Endometrial microvascular endothelial cells (primary cell): ENCODE results near the gene PLEKHA6. TPM values are rescaled to one million over a fixed set of nuclear protein-coding genes. Genes with fewer than 3 reads are reported as not detected.

Experiments used
- in situ Hi-C: cut with HindIII; loops from 2 replicates; pipeline ENCODE4 v1.10.0; 2017; ENCODE audit warnings: low sequenced_read_pairs, low pct_unique_long_range_greater_than_20kb; ENCODE audit errors: inconsistent ontology term
- total RNA-seq: library from RNA; depleted of rRNA; stranded (reverse); fragments of >200 nt; gene quantifications from one replicate; pipeline ENCODE4 v1.2.3, GENCODE V29; 2015; ENCODE audit errors: inconsistent ontology term

PLEKHA6 gene, protein sequence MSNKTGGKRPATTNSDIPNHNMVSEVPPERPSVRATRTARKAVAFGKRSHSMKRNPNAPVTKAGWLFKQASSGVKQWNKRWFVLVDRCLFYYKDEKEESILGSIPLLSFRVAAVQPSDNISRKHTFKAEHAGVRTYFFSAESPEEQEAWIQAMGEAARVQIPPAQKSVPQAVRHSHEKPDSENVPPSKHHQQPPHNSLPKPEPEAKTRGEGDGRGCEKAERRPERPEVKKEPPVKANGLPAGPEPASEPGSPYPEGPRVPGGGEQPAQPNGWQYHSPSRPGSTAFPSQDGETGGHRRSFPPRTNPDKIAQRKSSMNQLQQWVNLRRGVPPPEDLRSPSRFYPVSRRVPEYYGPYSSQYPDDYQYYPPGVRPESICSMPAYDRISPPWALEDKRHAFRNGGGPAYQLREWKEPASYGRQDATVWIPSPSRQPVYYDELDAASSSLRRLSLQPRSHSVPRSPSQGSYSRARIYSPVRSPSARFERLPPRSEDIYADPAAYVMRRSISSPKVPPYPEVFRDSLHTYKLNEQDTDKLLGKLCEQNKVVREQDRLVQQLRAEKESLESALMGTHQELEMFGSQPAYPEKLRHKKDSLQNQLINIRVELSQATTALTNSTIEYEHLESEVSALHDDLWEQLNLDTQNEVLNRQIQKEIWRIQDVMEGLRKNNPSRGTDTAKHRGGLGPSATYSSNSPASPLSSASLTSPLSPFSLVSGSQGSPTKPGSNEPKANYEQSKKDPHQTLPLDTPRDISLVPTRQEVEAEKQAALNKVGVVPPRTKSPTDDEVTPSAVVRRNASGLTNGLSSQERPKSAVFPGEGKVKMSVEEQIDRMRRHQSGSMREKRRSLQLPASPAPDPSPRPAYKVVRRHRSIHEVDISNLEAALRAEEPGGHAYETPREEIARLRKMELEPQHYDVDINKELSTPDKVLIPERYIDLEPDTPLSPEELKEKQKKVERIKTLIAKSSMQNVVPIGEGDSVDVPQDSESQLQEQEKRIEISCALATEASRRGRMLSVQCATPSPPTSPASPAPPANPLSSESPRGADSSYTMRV
- total RNA-seq: 2.2 TPM

GRCh38 chr1:204359474-204360255 lies at the start of gene PLEKHA6:
TSS of gene PLEKHA6 (minus strand) at chr1:204359929. CDS start at chr1:204273727, 86,202 bp downstream.
- in situ Hi-C loops: no loop called here

- in situ Hi-C loops: no loop called here
These were observed 49.4 kb upstream of the PLEKHA6 start for GRCh38 chr1:204409123-204409522.

DNA sequence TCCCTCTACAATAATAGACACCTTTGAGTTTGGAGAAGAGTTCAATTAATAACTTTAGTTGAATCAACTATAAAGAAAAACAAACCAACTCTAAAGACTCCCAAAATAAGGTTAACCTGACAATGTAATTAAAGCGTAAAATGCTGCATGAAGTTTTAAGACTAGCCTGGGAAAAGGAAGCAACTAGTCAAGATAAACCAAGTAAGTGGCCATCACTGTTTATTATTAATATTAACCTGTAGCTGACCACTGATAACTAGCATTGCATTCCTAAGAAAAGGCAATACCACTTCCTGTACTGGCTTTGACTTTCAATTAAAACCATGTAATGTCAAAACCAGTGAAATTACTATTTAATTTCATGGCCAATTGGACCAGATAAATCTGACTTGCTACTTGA lies 48.9 kb upstream of the PLEKHA6 start:
- in situ Hi-C loops: no loop called here

GRCh38 chr1:204408074-204408507 lies 48.4 kb upstream of the PLEKHA6 start:
- in situ Hi-C loops: no loop called here

DNA sequence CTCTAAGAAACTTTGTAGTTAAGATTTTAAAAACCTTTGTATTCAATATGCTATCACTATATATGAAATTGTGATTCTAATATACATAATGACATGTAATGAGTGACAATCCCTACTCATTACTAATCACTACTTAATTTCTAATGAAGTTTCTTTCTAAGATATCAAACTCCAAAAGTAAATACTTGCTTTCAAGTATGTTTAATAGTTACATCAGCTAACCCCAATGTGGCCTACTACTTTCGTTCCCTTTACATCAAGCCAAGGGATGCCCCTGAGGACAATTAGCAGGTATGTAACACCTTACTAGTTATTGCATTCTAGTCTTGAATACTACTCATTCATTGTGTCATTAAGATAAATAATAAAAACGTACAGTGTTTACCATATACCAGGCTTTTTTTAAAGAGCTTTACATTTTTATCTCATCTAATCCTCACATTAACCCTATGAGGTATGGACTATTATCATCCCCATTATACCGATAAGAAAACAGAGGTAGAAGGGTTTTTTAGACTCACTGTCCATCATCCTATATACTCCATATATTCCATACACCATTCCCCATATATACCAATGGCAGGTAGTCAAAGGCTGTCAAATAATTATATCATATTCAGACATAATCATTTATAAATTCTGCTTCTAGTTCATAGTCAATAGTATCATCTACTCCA lies 47.7 kb upstream of the PLEKHA6 start:
- in situ Hi-C loops: no loop called here

- in situ Hi-C loops: no loop called here
These were observed 46.9 kb upstream of the PLEKHA6 start for GRCh38 chr1:204406621-204407020.

DNA sequence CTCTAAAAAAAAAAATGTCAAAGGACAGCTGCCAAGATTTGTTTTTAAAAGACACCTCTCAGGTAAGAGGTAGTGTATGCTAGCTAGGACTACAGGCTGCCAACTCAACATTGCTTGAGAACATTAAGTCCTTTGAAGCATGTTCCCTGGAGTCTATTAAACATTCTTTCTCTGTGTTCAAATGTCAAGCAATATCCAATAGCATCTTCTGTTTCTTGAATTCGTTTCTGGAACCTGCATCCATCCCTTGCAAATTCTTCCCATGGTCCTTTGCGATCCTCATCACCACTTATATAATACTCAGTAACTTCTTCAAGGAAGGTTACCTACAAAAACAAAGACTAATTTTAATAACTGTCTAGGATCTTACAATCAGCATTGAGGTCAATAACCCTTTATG lies 46.3 kb upstream of the PLEKHA6 start:
- in situ Hi-C loops: no loop called here

DNA sequence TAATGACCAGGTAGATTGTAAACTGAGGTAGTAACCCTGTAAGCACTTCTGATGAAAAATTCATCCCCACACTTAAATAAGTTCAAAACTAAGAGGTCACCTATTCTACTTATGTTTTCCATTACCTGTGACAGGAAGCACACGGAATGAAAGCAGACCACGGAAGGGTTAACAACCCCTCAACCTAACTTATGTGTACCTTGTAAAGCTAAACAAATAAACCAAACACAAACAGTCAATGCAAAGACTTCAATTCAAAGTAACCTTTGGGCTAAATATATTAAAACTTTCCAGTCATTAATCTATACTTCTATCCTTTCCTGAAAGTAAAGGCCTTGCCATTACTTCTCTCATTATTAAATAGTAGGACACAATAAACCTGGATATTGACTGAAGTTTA lies 44.9 kb upstream of the PLEKHA6 start:
- in situ Hi-C loops: no loop called here

DNA sequence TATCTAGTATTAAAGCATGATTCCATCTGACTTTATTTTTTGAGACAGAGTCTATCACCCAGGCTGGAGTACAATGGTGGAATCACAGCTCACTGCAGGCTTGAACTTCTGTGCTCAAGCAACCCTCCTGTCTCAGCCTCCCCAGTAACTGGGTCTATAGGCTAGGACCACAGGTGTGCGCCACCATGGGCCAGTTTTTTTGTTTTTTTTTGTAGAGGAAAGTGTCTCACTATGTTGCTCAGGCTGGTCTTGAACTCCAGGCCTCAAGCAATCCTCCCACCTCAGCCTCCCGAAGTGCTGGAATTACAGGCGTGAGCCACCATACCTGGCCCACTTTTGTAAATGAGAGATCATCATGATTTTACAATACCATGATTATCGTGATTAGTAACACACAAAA lies 42.7 kb upstream of the PLEKHA6 start:
- in situ Hi-C loops: no loop called here

- in situ Hi-C loops: no loop called here
These were observed 42.0 kb upstream of the PLEKHA6 start for GRCh38 chr1:204401730-204402129.

- in situ Hi-C loops: no loop called here
These were observed 41.3 kb upstream of the PLEKHA6 start for GRCh38 chr1:204400882-204401510.

- in situ Hi-C loops: no loop called here
These were observed 38.7 kb upstream of the PLEKHA6 start for GRCh38 chr1:204398197-204399125.

- in situ Hi-C loops: no loop called here
These were observed 36.4 kb upstream of the PLEKHA6 start for GRCh38 chr1:204396015-204396583.

GRCh38 chr1:204391629-204392028 lies 31.9 kb upstream of the PLEKHA6 start:
- in situ Hi-C loops: no loop called here

GRCh38 chr1:204390751-204391466 lies 31.2 kb upstream of the PLEKHA6 start:
- in situ Hi-C loops: no loop called here

- in situ Hi-C loops: no loop called here
These were observed 26.0 kb upstream of the PLEKHA6 start for GRCh38 chr1:204385727-204386126.
